IPS-15b (cell line): ENCODE results near the gene MGST2.
"Not testable (repeated sequence)": the region's sequence is repeated elsewhere in the genome, so short reads cannot be mapped to it uniquely, and the experiment has no call there.

ENCODE experiments used
- H3K27me3 ChIP-seq: one replicate; pipeline ENCODE4 v1.6.1; 2013; ENCODE audit warnings: low read length; ENCODE audit not compliant: control insufficient read depth, insufficient read depth
- H3K36me3 ChIP-seq: one replicate; pipeline ENCODE4 v1.6.1; 2013; ENCODE audit warnings: low read length; ENCODE audit not compliant: control insufficient read depth, insufficient read depth
- H3K4me1 ChIP-seq: one replicate; pipeline ENCODE4 v1.6.1; 2013; ENCODE audit warnings: mild to moderate bottlenecking, low read length; ENCODE audit not compliant: control insufficient read depth, insufficient read depth
- H3K4me3 ChIP-seq: one replicate; pipeline ENCODE4 v1.5.1; 2013; ENCODE audit warnings: low read depth, low read length
- H3K9ac ChIP-seq: one replicate; pipeline ENCODE4 v1.6.1; 2013; ENCODE audit warnings: low read depth, mild to moderate bottlenecking, low read length
- H3K9me3 ChIP-seq: one replicate; pipeline ENCODE4 v1.6.1; 2013; ENCODE audit warnings: mild to moderate bottlenecking, low read length; ENCODE audit not compliant: control insufficient read depth, insufficient read depth

Gene MGST2

GRCh38 chr4:139630991-139631390 is 34.6 kb upstream of the MGST2 start:
- Histone ChIP-seq H3K4me3 (no peak overlapping the region), H3K9ac (no peak overlapping the region), H3K4me1 (peaks cover 13% of the 10 kb centered on the region), H3K36me3 (no peaks in the 10 kb centered on the region), H3K9me3 (no peaks in the 10 kb centered on the region), H3K27me3 (peaks cover 77% of the 10 kb centered on the region)

GRCh38 chr4:139631791-139632190 is 33.8 kb upstream of the MGST2 start:
- Histone ChIP-seq H3K4me1 (peaks cover 13% of the 10 kb centered on the region), H3K9ac (no peak overlapping the region), H3K9me3 (no peaks in the 10 kb centered on the region), H3K27me3 (peaks cover 69% of the 10 kb centered on the region), H3K4me3 (no peak overlapping the region), H3K36me3 (no peaks in the 10 kb centered on the region)

- not testable (repeated sequence) for H3K36me3 ChIP-seq, H3K9me3 ChIP-seq, H3K4me1 ChIP-seq, H3K9ac ChIP-seq, H3K4me3 ChIP-seq
- peaks cover 60% of the 10 kb centered on the region for H3K27me3 ChIP-seq
Measured at GRCh38 chr4:139632739-139633138, 32.9 kb upstream of the MGST2 start.

DNA sequence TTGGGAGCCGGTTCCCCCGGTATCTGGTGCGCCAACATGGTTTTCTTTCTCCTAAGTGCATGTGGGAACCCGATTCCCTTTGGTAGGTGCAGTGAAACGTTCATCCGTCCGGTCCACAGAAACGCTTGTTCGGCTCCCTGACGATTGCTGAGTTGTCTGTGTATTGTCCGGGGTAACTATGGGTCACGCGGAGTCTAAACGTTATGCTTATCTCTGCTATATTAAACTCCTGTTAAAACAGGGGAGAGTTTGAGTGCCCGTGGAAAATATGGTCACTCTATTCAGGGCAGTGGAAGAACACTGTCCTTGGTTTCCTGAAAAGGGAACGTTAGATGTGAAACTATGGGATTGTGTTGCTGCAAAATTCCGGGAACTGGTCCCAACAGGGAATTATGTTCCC is 32.4 kb upstream of the MGST2 start:
- H3K4me1 ChIP-seq, result peaks cover 5% of the 10 kb centered on the region
- no peaks in the 10 kb centered on the region for H3K36me3 ChIP-seq
- H3K9me3 ChIP-seq, result no peaks in the 10 kb centered on the region
- H3K9ac ChIP-seq, result no peak overlapping the region
- H3K4me3 ChIP-seq, result peak overlapping the region; percentile 40
- peaks cover 55% of the 10 kb centered on the region for H3K27me3 ChIP-seq

DNA sequence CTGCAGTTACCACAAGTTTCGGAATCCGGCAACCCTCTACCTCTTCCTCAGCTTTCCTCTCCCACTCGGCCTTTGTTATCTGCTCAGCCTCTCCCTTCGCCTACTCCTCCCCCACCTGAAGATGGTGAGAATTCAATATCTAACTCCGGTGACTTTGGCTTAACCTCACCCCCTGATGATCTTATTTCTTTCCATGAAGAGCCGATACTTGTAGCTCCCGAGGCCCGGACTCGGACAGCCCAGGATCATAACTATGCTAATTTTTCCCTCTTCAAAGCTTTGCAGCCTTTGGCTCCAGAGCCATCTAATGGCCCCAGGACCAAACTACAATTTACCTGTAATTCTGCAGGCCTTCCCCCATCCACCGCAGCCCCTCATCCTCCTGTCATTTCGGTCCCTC is 32.0 kb upstream of the MGST2 start:
- Histone ChIP-seq H3K36me3 (no peaks in the 10 kb centered on the region), H3K9me3 (no peaks in the 10 kb centered on the region), H3K4me1 (peaks cover under 1% of the 10 kb centered on the region), H3K27me3 (peaks cover 50% of the 10 kb centered on the region), H3K4me3 (peak overlapping the region; percentile 40), H3K9ac (no peak overlapping the region)

- peaks cover 31% of the 10 kb centered on the region for H3K27me3 ChIP-seq
- H3K36me3 ChIP-seq, result no peaks in the 10 kb centered on the region
- H3K4me1 ChIP-seq, result no peaks in the 10 kb centered on the region
- H3K4me3 ChIP-seq, result no peak overlapping the region
- no peak overlapping the region for H3K9ac ChIP-seq
- no peaks in the 10 kb centered on the region for H3K9me3 ChIP-seq
Measured at GRCh38 chr4:139635966-139636365, 29.7 kb upstream of the MGST2 start.

GRCh38 chr4:139638306-139638705 is 27.3 kb upstream of the MGST2 start:
- H3K27me3 ChIP-seq, result peaks cover 10% of the 10 kb centered on the region
- H3K36me3 ChIP-seq, H3K4me1 ChIP-seq, H3K4me3 ChIP-seq, H3K9me3 ChIP-seq, H3K9ac ChIP-seq: not testable (repeated sequence)

- H3K36me3 ChIP-seq, result no peaks in the 10 kb centered on the region
- no peaks in the 10 kb centered on the region for H3K9me3 ChIP-seq
- no peak overlapping the region for H3K4me3 ChIP-seq
- H3K27me3 ChIP-seq, result peaks cover 4% of the 10 kb centered on the region
- no peaks in the 10 kb centered on the region for H3K4me1 ChIP-seq
- H3K9ac ChIP-seq, result no peak overlapping the region
Measured at GRCh38 chr4:139639654-139640053, 26.0 kb upstream of the MGST2 start.

- Histone ChIP-seq H3K27me3 (no peaks in the 10 kb centered on the region), H3K9me3 (no peaks in the 10 kb centered on the region), H3K4me1 (no peaks in the 10 kb centered on the region), H3K4me3 (no peak overlapping the region), H3K9ac (no peak overlapping the region), H3K36me3 (no peaks in the 10 kb centered on the region)
Measured at GRCh38 chr4:139641218-139641617, 24.4 kb upstream of the MGST2 start.

GRCh38 chr4:139642364-139642763 is 23.3 kb upstream of the MGST2 start:
- H3K4me3 ChIP-seq, result no peak overlapping the region
- no peaks in the 10 kb centered on the region for H3K4me1 ChIP-seq
- no peaks in the 10 kb centered on the region for H3K27me3 ChIP-seq
- H3K9ac ChIP-seq, result no peak overlapping the region
- H3K36me3 ChIP-seq, result no peaks in the 10 kb centered on the region
- no peaks in the 10 kb centered on the region for H3K9me3 ChIP-seq

- Histone ChIP-seq H3K27me3 (no peaks in the 10 kb centered on the region), H3K4me1 (no peaks in the 10 kb centered on the region), H3K9me3 (no peaks in the 10 kb centered on the region), H3K4me3 (no peak overlapping the region), H3K36me3 (no peaks in the 10 kb centered on the region), H3K9ac (no peak overlapping the region)
Measured at GRCh38 chr4:139643042-139643895, 22.4 kb upstream of the MGST2 start.

- Histone ChIP-seq H3K9me3 (no peaks in the 10 kb centered on the region), H3K9ac (no peak overlapping the region), H3K4me1 (no peaks in the 10 kb centered on the region), H3K36me3 (no peaks in the 10 kb centered on the region), H3K4me3 (no peak overlapping the region), H3K27me3 (no peaks in the 10 kb centered on the region)
Measured at GRCh38 chr4:139645458-139645857, 20.2 kb upstream of the MGST2 start.
